Measurements from ENCODE around the gene SGSH. TPM values are rescaled to one million over a fixed set of nuclear protein-coding genes. Genes with fewer than 3 reads are reported as not detected.

SGSH gene
- polyA plus RNA-seq, 1 experiment: 44.4 TPM

GRCh38 chr17:80183581-80184422 lies 36.3 kb downstream of the SGSH start:
- ChIA-PET CTCF (interaction anchor here (9.8 kb wide), 1 partner anchor 13 kb away, joined by 44 read pairs; no protein-coding TSS in a partner anchor), POLR2A (no interaction called here)
- H3K4me3 ChIP-seq (ENCODE audit: low read depth, low read length): no peak overlapping the region
- H3K27me3 ChIP-seq (ENCODE audit: control insufficient read depth, insufficient read depth, low read length): peaks cover 6% of the 10 kb centered on the region
- no peaks in the 10 kb centered on the region for H3K36me3 ChIP-seq (ENCODE audit: control insufficient read depth, insufficient read depth, low read length)
- DNase-seq (ENCODE audit: low read depth): no peak
- TF ChIP-seq CTCF (IDR thresholded peaks at IDR 0.05; ENCODE audit: insufficient read depth, low read depth, low read length): no peak

DNA sequence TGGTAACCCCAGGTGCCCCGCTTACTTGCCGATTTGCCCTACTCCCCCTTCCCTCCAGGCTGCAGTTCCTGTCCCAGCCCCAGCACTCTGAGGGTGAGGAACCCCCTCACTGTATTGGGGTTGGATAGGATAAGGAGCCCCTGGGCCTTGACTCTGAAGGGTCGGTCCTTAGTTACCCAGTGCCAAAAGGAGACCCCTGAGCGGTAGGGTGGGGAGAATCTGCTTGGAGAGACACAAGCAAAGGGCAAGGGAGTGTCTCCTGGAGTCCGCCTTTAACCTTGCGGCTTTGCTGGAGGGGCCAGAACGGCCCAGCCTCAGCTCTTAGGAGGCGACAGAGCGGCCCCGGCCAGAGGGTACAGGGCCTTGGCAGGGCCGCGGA lies 37.3 kb downstream of the SGSH start:
- ChIA-PET CTCF (interaction anchor here (9.8 kb wide), 1 partner anchor 14 kb away, joined by 44 read pairs; no protein-coding TSS in a partner anchor), POLR2A (no interaction called here)
- TF ChIP-seq CTCF (IDR thresholded peaks at IDR 0.05; ENCODE audit: insufficient read depth, low read depth, low read length): no peak
- Histone ChIP-seq H3K4me3 (ENCODE audit: low read depth, low read length) (no peak overlapping the region), H3K36me3 (ENCODE audit: control insufficient read depth, insufficient read depth, low read length) (no peaks in the 10 kb centered on the region), H3K27me3 (ENCODE audit: control insufficient read depth, insufficient read depth, low read length) (peaks cover 6% of the 10 kb centered on the region)
- no peak for DNase-seq (ENCODE audit: low read depth)

GRCh38 chr17:80182118-80182844 lies 37.9 kb downstream of the SGSH start:
- TF ChIP-seq CTCF (IDR thresholded peaks at IDR 0.05; ENCODE audit: insufficient read depth, low read depth, low read length): no peak
- POLR2A ChIA-PET: no interaction called here

GRCh38 chr17:80181431-80181830 lies 38.7 kb downstream of the SGSH start:
- no peak for TF ChIP-seq CTCF (IDR thresholded peaks at IDR 0.05; ENCODE audit: insufficient read depth, low read depth, low read length)
- no peak for DNase-seq (ENCODE audit: low read depth)
- H3K36me3 ChIP-seq (ENCODE audit: control insufficient read depth, insufficient read depth, low read length): no peaks in the 10 kb centered on the region
- CTCF ChIA-PET: interaction anchor here (0.9 to 9.8 kb wide), 2 partner anchors 14 to 15 kb away, joined by 3 to 44 read pairs; no protein-coding TSS in a partner anchor
- POLR2A ChIA-PET: no interaction called here
- H3K27me3 ChIP-seq (ENCODE audit: control insufficient read depth, insufficient read depth, low read length): peaks cover 6% of the 10 kb centered on the region
- H3K4me3 ChIP-seq (ENCODE audit: low read depth, low read length): no peak overlapping the region

More at GRCh38 chr17:80182118-80182844, 37.9 kb downstream of the SGSH start:
- Histone ChIP-seq H3K36me3 (ENCODE audit: control insufficient read depth, insufficient read depth, low read length) (no peaks in the 10 kb centered on the region), H3K4me3 (ENCODE audit: low read depth, low read length) (no peak overlapping the region), H3K27me3 (ENCODE audit: control insufficient read depth, insufficient read depth, low read length) (peaks cover 6% of the 10 kb centered on the region)
- CTCF ChIA-PET: interaction anchor here (0.9 to 9.8 kb wide), 2 partner anchors 14 kb away, joined by 3 to 44 read pairs; no protein-coding TSS in a partner anchor
- no peak for DNase-seq (ENCODE audit: low read depth)

GRCh38 chr17:80180192-80180591 lies 39.9 kb downstream of the SGSH start:
- H3K4me3 ChIP-seq (ENCODE audit: low read depth, low read length): no peak overlapping the region
- CTCF ChIA-PET: interaction anchor here (9.8 kb wide), 1 partner anchor 16 kb away, joined by 44 read pairs; no protein-coding TSS in a partner anchor
- no peak for DNase-seq (ENCODE audit: low read depth)
- H3K36me3 ChIP-seq (ENCODE audit: control insufficient read depth, insufficient read depth, low read length): no peaks in the 10 kb centered on the region
- no peak for TF ChIP-seq CTCF (IDR thresholded peaks at IDR 0.05; ENCODE audit: insufficient read depth, low read depth, low read length)
- H3K27me3 ChIP-seq (ENCODE audit: control insufficient read depth, insufficient read depth, low read length): peaks cover 6% of the 10 kb centered on the region
- POLR2A ChIA-PET: no interaction called here

Data from BJ (cell line).